Measurements from ENCODE around the gene DGKH.

Gene DGKH

GRCh38 chr13:42106998-42107397 is 58.5 kb downstream of the DGKH start:
- H3K27ac ChIP-seq, result no peak overlapping the region
- TF ChIP-seq CTCF (IDR thresholded peaks at IDR 0.05) (no peak), ZFX (IDR thresholded peaks at IDR 0.05; ENCODE audit: borderline replicate concordance) (no peak)

GRCh38 chr13:42107421-42107820 is 59.0 kb downstream of the DGKH start:
- TF ChIP-seq ZFX (IDR thresholded peaks at IDR 0.05; ENCODE audit: borderline replicate concordance), result no peak
- no peak for TF ChIP-seq CTCF (IDR thresholded peaks at IDR 0.05)
- H3K27ac ChIP-seq, result no peak overlapping the region

- TF ChIP-seq ZFX (IDR thresholded peaks at IDR 0.05; ENCODE audit: borderline replicate concordance) (no peak), CTCF (IDR thresholded peaks at IDR 0.05) (no peak)
Measured at GRCh38 chr13:42108217-42108616, 59.8 kb downstream of the DGKH start.

GRCh38 chr13:42109957-42110356 is 61.5 kb downstream of the DGKH start:
- TF ChIP-seq CTCF (IDR thresholded peaks at IDR 0.05) (no peak), ZFX (IDR thresholded peaks at IDR 0.05; ENCODE audit: borderline replicate concordance) (no peak)
- H3K27ac ChIP-seq, result no peak overlapping the region

More at GRCh38 chr13:42108217-42108616, 59.8 kb downstream of the DGKH start:
- H3K27ac ChIP-seq, result no peak overlapping the region

- no peak for TF ChIP-seq ZFX (IDR thresholded peaks at IDR 0.05; ENCODE audit: borderline replicate concordance)
- TF ChIP-seq CTCF (IDR thresholded peaks at IDR 0.05), result peak; percentile 83
- H3K27ac ChIP-seq, result no peak overlapping the region
Measured at GRCh38 chr13:42110410-42111155, 62.1 kb downstream of the DGKH start.

GRCh38 chr13:42112864-42113263 is 64.4 kb downstream of the DGKH start:
- TF ChIP-seq CTCF (IDR thresholded peaks at IDR 0.05) (no peak), ZFX (IDR thresholded peaks at IDR 0.05; ENCODE audit: borderline replicate concordance) (no peak)
- H3K27ac ChIP-seq, result no peak overlapping the region

GRCh38 chr13:42113478-42113877 is 65.0 kb downstream of the DGKH start:
- H3K27ac ChIP-seq, result no peak overlapping the region
- TF ChIP-seq CTCF (IDR thresholded peaks at IDR 0.05), result no peak
